SK-N-SH (cell line): ENCODE data around the gene POU4F2.

Experiments used
- CHD2 ChIP-seq: fragments of 150-350 bp; IDR thresholded peaks from 2 replicates; pipeline ENCODE4 v1.6.1; 2018; ENCODE audit warnings: low read length; ENCODE audit not compliant: partially characterized antibody
- EP300 ChIP-seq, 2 experiments: IDR thresholded peaks; 2 replicates each; pipeline versions ENCODE4 v1.4.0 to v1.6.1; 2012; ENCODE audit warnings: borderline replicate concordance in 1 of 2, low read depth in 1 of 2, low read length in 1 of 2
- EZH2phosphoT487 ChIP-seq: fragments of 200-600 bp; sonication (generic); IDR thresholded peaks from 2 replicates; pipeline ENCODE4 v1.6.1; 2017; ENCODE audit warnings: low read depth, mixed run types, mild to moderate bottlenecking, antibody characterized with exemption, moderate library complexity, borderline replicate concordance
- GABPA ChIP-seq: IDR thresholded peaks from 2 replicates; pipeline ENCODE4 v1.4.0; 2012; ENCODE audit warnings: low read depth, mild to moderate bottlenecking
- JUND ChIP-seq: IDR thresholded peaks from 2 replicates; pipeline ENCODE4 v1.4.0; 2012
- NFIC ChIP-seq: IDR thresholded peaks from 2 replicates; pipeline ENCODE4 v1.4.0; 2012; ENCODE audit warnings: borderline replicate concordance
- NRF1 ChIP-seq: IDR thresholded peaks from 2 replicates; pipeline ENCODE4 v1.6.1; 2012; ENCODE audit warnings: low read depth, mild to moderate bottlenecking, low read length
- RFX5 ChIP-seq: IDR thresholded peaks from 2 replicates; pipeline ENCODE4 v1.6.1; 2012; ENCODE audit warnings: mild to moderate bottlenecking, improper control_type of control experiment, low read length
- SMC3 ChIP-seq: IDR thresholded peaks from 2 replicates; pipeline ENCODE4 v1.6.1; 2012; ENCODE audit warnings: low read depth, low read length, improper control_type of control experiment
- TF ChIP-seq, protein P1 (sequence below): fragments of 200-600 bp; sonication (generic); IDR thresholded peaks from 2 replicates; pipeline ENCODE4 v1.6.1; 2017; ENCODE audit warnings: antibody characterized with exemption, mild to moderate bottlenecking, moderate library complexity
- TF ChIP-seq, protein P2 (sequence below): IDR thresholded peaks from 2 replicates; pipeline ENCODE4; 2012
- TF ChIP-seq, protein P3 (sequence below): fragments of 150-350 bp; IDR thresholded peaks from 2 replicates; pipeline ENCODE4 v1.6.1; 2017; ENCODE audit warnings: antibody characterized with exemption, low read length, low read depth, borderline replicate concordance

DNA sequence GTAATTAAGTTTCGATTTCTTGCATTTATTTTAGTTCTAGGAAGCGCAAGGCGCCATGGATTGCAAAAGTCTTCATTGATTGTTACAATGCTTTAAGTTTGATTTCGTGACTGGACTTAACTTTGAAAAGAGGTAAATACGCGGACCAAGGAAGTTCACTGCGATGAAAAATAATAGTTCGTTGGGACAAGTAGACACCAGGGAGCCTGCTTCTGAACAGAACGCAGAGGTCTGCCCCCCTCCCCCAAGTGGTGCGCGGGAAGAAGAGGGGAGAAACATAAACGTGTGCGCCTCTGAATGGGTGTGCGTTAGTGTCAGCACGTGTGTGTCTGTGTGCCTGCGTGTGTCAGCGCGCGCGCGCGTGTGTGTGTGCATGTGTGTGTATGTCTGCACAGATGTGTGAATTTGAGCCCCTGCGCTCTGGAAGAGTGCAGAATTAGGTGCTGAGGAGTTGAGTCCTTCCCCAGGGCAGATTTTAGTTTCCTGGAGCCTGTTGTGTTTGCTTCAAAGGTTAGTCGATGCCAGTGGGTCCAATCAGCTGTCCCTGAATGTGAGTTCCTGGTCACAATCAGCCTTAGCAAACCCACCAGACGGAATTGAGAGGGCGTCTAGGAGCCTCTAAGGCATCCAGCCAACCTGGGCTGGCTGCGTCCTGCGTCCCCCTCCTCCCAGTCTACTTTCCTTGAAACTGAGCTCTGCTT is 5.8 kb upstream of the POU4F2 start:
- TF ChIP-seq CHD2 (no peak), EP300 (IDR thresholded peaks at IDR 0.05; ENCODE audit: borderline replicate concordance in 1 of 2, low read depth in 1 of 2, low read length in 1 of 2) (no peak), NFIC (no peak), SMC3 (no peak), EZH2phosphoT487 (no peak), RFX5 (no peak), NRF1 (no peak), JUND (no peak), GABPA (no peak)
- TF ChIP-seq, protein P1, sequence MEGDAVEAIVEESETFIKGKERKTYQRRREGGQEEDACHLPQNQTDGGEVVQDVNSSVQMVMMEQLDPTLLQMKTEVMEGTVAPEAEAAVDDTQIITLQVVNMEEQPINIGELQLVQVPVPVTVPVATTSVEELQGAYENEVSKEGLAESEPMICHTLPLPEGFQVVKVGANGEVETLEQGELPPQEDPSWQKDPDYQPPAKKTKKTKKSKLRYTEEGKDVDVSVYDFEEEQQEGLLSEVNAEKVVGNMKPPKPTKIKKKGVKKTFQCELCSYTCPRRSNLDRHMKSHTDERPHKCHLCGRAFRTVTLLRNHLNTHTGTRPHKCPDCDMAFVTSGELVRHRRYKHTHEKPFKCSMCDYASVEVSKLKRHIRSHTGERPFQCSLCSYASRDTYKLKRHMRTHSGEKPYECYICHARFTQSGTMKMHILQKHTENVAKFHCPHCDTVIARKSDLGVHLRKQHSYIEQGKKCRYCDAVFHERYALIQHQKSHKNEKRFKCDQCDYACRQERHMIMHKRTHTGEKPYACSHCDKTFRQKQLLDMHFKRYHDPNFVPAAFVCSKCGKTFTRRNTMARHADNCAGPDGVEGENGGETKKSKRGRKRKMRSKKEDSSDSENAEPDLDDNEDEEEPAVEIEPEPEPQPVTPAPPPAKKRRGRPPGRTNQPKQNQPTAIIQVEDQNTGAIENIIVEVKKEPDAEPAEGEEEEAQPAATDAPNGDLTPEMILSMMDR: no peak
- TF ChIP-seq, protein P2, sequence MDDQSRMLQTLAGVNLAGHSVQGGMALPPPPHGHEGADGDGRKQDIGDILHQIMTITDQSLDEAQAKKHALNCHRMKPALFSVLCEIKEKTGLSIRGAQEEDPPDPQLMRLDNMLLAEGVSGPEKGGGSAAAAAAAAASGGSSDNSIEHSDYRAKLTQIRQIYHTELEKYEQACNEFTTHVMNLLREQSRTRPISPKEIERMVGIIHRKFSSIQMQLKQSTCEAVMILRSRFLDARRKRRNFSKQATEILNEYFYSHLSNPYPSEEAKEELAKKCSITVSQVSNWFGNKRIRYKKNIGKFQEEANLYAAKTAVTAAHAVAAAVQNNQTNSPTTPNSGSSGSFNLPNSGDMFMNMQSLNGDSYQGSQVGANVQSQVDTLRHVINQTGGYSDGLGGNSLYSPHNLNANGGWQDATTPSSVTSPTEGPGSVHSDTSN: no peak
- TF ChIP-seq, protein P3, sequence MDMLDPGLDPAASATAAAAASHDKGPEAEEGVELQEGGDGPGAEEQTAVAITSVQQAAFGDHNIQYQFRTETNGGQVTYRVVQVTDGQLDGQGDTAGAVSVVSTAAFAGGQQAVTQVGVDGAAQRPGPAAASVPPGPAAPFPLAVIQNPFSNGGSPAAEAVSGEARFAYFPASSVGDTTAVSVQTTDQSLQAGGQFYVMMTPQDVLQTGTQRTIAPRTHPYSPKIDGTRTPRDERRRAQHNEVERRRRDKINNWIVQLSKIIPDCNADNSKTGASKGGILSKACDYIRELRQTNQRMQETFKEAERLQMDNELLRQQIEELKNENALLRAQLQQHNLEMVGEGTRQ: no peak
